ENCODE data around the gene PSMB8.
"Not testable (repeated sequence)": the region's sequence is repeated elsewhere in the genome, so short reads cannot be mapped to it uniquely, and the experiment has no call there.

PSMB8 gene

DNA sequence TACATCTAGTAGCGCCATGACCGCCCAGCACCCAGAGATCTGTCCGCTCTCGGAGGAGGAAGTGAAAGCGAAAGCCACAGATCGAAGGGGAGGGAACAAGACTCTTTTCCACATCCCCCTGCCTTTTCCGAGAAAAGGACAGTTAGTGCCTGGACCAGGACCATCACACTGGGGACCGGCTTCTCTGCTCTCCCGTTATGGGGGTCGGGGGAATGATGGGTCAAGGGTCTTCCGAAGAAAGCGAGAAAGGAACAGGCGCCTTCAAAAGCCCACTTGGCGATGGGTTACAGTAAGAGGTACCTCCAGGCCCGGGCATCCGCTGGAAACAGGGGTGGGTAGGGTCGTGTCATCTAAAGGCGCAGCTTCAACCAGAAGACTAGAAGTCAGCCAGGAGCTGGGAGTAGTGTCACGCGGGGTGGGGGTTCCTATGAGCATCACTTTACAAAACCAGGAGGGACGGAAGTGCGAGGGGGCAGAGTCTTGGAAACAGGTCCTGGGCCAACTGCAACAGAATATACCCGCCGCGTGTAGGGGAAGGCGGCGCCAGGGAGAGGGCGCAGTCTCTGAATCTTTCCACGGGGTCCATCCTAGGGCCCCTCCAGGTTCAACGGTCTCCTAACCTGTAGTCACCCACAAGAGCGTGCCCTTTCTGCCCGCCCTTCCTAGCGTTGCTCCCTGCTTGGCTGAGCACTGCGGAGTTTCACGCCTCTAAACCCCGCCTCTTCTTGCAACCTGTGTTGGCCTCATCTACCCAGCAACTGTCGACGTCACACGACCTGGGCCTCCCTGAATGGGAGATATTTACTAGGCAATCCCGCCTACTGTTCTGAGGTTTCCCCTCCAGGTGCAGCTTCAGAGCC is at the start of gene PSMB8:
PSMB8 (minus strand) TSS at position 69 of the 860 bp plus-strand sequence; CDS start at position 18, 51 bp downstream.
- peak; percentile 98 for DNase-seq

DNA sequence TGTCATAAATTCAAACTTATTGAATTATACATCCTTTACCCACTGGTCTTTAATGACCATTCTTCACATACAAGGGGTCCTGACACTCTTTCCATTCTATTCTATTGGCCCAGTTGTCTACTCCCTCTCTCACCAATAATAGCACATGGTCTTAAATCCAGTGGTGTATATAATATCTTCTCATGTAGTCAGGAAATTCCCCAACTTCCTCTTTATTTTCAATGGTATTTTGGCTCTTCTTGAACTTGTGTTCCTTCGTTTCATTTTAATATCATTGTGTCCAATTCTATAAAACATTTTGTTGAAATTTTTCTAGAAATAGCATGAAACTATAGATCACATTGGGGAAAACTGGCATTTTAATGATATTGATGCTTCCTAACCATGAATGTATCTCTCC is 47.0 kb upstream of the PSMB8 start:
- DNase-seq = no peak

- no peak for DNase-seq
Measured at GRCh38 chr6:32889533-32889932, 45.7 kb upstream of the PSMB8 start.

GRCh38 chr6:32888576-32888975 is 44.7 kb upstream of the PSMB8 start:
- no peak for DNase-seq

DNA sequence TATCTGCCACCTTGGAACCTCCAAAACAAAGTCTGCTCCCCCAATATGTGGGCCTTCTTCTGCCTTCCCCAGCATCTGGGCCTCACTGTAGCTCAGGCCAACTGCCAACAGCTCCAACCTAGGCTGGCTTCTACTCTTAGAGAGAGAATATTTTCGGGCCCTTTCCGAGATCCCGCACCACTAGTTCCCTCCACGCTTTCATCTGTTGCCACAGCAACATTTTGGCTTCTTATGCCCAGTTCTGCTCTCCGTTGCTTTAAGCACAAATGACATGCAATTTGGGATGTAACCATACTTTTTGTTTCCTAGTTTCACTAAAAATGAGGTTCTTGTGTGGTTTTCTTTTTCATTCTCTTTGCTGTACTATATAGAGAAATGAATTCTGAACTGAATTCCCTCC is 43.8 kb upstream of the PSMB8 start:
- DNase-seq = no peak

- no peak for DNase-seq
Measured at GRCh38 chr6:32886681-32887383, 43.0 kb upstream of the PSMB8 start.

DNA sequence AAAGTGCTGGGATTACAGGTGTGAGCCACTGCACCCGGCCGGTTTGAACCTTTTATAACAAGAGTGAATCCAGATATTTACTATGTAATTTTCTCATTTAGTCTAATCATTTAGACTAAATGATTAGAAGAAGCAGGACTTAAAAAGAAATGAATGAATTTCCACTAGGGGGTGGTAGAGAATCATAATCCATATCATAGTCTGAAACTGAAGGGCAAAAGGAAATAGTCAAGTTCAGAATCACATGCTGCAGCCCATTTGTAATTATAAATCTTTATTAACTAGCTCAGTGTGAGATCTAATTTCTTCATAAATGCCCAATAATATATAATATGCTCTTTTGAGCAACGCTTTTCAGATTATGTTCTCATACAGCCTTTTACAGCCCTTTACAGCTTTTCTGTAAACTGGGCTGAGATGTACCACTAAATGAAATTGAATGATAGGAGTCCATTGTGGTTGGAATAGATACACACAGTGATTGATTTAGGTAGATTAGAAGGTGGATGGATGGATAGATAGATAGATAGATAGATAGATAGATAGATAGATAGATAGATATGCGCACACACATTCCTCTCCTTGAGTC is 41.9 kb upstream of the PSMB8 start:
- DNase-seq = peak in 1 of 2 donors; percentile 85

DNA sequence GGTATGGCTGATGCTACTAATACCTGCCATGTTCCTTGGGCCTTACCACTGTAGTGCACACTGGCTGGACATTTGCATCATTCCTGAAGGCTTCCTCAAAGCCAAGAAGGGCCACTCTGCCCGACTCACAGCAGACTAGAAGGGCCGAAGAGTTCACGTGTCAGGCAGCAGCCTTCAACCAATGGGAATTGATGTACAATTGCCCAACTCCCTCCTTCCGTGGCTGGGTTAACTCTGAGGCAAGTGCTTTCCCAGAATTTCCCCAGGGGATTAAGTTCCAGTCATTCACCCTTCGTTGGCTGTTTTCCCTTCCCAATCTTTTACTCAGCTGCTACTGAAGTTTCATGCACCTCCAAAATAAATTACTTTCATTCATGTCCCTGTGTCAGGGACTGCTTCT is 39.9 kb upstream of the PSMB8 start:
- DNase-seq = no peak

DNA sequence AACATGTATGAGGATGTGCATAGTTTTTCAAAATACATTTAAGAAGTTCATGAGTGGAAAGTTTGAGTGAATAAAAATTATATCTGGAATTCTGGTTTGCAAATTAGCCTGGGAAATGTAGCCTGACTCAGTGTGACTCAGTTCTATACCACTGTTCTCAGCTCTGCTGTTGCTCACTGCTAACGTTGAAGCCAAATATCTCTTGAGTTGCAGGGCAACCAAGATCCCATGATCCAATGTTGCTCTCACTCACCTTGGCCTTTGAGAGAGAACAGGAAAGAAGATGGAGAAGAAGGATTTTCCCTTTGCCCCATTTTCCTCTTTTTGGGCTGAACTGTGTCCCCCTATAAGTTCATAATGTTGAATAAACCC is 39.0 kb upstream of the PSMB8 start:
- DNase-seq = no peak

GRCh38 chr6:32880962-32881361 is 37.1 kb upstream of the PSMB8 start:
- not testable (repeated sequence) for DNase-seq

DNA sequence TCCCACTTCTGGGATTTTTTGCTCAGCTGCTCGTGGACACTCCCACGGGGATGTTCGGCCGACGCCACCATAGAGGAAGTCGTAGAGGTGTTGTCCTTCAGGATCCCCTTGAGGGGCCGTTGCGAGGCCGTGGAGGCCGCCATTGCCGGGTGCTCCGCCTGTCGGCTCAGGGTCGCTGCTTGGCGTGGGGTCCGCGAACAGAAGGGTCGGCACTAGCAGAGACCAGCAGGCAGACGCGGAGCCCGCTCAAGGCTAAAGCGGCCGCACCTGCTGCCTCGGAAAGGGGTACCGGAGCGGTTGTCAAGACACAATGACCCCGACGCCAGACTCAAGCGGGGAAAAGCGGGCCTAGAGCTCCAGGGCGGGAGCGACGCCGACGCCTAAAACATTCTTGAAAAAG is 35.8 kb upstream of the PSMB8 start:
- no peak for DNase-seq

- DNase-seq = no peak
Measured at GRCh38 chr6:32876603-32877002, 32.8 kb upstream of the PSMB8 start.

- not testable (repeated sequence) for DNase-seq
Measured at GRCh38 chr6:32873947-32874346, 30.1 kb upstream of the PSMB8 start.

GRCh38 chr6:32868257-32868788 is 24.5 kb upstream of the PSMB8 start:
- DNase-seq = peak; percentile 86 to 89

DNA sequence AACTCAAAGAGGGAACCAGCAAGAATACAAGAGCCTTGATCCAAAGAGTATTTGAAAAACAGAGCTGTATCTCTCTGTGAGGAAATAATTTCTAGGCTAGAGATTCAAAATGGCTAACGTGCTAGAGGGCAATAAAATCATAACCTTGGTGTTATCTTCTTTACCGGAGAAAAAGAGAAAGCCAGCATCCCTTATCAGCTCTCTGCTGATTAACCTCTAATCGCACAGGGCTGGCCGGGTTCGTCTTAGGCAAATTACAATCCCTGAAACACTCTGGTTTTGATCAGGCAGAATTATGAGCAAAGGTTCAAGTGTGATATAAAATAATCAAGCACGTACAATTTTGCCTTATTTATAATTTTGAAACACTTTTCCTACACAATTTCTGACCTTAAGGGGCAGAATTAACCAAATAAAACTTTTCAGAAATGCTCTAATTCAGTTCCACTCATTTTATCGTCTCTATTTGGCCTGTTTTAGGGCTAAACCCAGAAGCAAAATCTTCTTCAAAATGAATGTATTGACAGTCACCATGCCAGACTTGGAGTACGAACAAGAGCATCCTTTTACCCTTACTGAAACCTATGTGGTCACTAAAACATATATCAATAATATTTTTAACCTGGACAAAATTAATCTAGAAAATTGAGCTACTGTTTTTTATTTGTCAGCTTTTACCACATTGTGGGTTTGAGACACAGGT is 23.9 kb upstream of the PSMB8 start:
- DNase-seq = no peak

- DNase-seq = peak in 1 of 2 donors; percentile 47
Measured at GRCh38 chr6:32867022-32867477, 23.2 kb upstream of the PSMB8 start.

- no peak for DNase-seq
Measured at GRCh38 chr6:32865724-32866443, 22.0 kb upstream of the PSMB8 start.

- DNase-seq = no peak
Measured at GRCh38 chr6:32862725-32863124, 18.9 kb upstream of the PSMB8 start.

DNA sequence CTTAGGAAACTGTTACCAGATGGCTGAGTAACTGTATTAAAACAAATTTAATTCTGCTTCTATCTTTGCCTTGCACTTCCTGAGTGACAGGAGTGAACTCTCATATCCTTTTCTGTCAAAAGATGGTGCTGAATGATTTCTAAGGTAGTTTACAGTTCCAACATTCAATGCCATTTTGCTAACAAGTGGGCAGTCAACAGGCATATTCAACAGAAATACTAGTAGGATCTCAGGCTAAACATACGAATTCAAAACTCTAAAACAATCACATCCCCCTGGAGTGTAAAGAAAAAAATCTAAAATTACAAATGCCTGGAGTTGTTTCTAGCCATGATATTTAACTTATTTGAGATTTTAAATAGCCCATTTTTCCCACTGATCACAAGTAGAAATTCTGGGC is 16.8 kb upstream of the PSMB8 start:
- no peak for DNase-seq

GRCh38 chr6:32858194-32858593 is 14.3 kb upstream of the PSMB8 start:
- no peak for DNase-seq

DNA sequence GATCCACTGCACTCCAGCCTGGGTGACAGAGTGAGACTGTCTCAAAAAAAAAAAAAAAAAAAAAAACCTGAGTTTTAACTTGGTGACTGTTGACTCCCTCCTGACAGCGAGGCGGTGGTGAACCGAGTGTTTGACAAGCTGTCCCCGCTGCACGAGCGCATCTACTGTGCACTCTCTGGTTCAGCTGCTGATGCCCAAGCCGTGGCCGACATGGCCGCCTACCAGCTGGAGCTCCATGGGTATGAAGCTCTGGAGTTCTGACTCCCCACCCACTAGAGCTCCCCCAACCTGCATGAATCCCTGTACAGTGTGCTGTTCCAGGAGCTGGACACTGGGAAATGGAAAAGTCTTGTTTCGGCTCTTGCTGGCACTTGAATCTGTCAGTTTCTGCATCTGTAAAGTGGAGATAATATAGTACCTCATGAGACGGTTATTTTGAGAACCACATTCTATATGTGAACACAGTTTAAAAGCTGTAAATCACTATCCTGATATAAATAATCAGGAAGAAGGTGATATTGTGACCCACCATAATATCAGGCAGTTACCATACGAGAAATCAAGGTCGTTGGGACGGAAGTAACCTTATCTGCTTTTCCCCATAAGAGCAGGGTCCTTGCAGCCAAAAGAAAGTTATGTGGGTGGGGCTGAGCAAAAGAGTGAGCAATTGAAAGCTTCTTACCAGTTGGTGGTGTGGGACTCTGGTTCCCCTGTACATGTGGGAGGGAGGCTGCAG is 13.5 kb upstream of the PSMB8 start:
- no peak for DNase-seq

Measured in CD4-positive, alpha-beta T cell treated with Interleukin-4 for 1 hour (primary cell).